Measurements from ENCODE around the gene MYH9. TPM values are rescaled to one million over a fixed set of nuclear protein-coding genes. Genes with fewer than 3 reads are reported as not detected.

Gene MYH9
- total RNA-seq, 4 donors from 2014 or later = 361 to 406 (median 386) TPM

DNA sequence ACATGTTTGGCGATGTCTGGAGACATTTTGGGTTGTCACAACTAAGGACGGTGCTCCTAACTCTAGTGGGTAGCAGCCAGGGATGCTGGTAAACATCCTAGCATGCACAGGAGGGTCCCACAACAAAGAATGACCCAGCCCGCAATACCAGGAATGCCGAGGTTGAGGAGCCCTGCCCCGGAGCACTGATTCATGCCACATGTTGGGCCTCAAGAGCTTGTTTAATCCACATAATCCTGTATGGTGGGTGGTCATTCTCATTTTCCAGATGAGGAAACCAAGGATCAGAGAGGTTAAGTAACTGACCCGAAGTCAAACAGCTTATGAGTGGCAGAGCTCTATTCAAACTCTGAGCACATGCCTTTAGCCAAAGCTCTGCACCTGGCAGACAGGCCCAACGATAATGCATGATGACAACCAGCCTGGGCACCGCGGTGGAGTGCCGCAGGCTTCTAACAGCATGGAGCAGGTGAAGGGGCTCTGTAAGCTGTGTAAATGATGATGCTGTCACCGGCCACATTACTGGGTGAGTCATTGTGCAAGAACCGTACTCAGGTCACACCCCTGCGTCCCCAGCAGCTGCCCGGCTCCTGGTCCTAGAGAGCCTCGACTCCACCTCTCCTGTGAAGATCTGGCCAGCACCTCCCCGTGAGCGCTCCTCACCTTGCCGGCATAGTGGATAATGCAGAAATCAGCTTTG lies 76.2 kb downstream of the MYH9 start:
- H3K27ac ChIP-seq = no peak overlapping the region
- H3K9me3 ChIP-seq = no peaks in the 10 kb centered on the region
- no peak overlapping the region for H3K4me3 ChIP-seq
- H3K36me3 ChIP-seq = peaks cover 9 to 98% (median 60%) of the 10 kb centered on the region in 3 donors
- 78 to 85% methylated on average over 14 to 18 of the region's 18 CpGs for WGBS, 2 donors
- H3K27me3 ChIP-seq = no peaks in the 10 kb centered on the region
- no peaks in the 10 kb centered on the region for H3K4me1 ChIP-seq
- no peak for TF ChIP-seq CTCF (IDR thresholded peaks at IDR 0.05)
- no peak for TF ChIP-seq EP300 (IDR thresholded peaks at IDR 0.05)
- TF ChIP-seq POLR2A (IDR thresholded peaks at IDR 0.05) = no peak
- DNase-seq (ENCODE audit: low spot score in 2 of 2) = no peak

DNA sequence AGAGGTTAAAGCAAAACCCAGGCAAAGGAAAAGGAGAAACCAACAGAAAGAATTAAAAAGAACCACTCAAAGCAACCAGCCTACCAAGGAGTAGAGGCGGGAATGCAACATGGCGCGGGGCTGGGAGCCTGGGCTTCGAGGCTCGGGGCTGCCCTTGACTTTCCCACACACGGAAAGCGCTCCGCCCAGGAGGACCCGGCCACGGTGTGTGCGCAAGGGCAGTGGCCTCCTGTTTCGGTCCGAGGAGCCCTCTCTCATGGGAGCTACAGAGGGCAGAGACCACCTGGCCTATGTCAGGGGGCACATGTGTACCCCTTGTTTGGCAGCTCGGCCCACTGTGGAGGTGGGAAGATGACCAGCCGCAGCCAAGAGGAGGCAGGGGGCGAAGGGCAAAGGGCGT lies 78.9 kb downstream of the MYH9 start:
- no peaks in the 10 kb centered on the region for H3K4me1 ChIP-seq
- H3K27me3 ChIP-seq = no peaks in the 10 kb centered on the region
- H3K9me3 ChIP-seq = no peaks in the 10 kb centered on the region
- H3K36me3 ChIP-seq = peaks cover 12 to 100% (median 71%) of the 10 kb centered on the region in 3 donors
- TF ChIP-seq POLR2A (IDR thresholded peaks at IDR 0.05) (no peak), CTCF (IDR thresholded peaks at IDR 0.05) (no peak), EP300 (IDR thresholded peaks at IDR 0.05) (no peak)
- 81 to 87% methylated on average over 17 of the region's 17 CpGs for WGBS, 2 donors
- H3K4me3 ChIP-seq = no peak overlapping the region
- no peak for DNase-seq (ENCODE audit: low spot score in 2 of 2)
- H3K27ac ChIP-seq = no peak overlapping the region

GRCh38 chr22:36306227-36306626 lies 81.5 kb downstream of the MYH9 start:
- H3K4me3 ChIP-seq = no peak overlapping the region
- TF ChIP-seq POLR2A (IDR thresholded peaks at IDR 0.05) = no peak
- TF ChIP-seq EP300 (IDR thresholded peaks at IDR 0.05) = no peak
- no peak for TF ChIP-seq CTCF (IDR thresholded peaks at IDR 0.05)
- peaks cover 13 to 100% (median 60%) of the 10 kb centered on the region in 3 donors for H3K36me3 ChIP-seq
- H3K27me3 ChIP-seq = no peaks in the 10 kb centered on the region
- DNase-seq (ENCODE audit: low spot score in 2 of 2) = no peak
- WGBS, 2 donors = 86 to 90% methylated on average over 16 to 18 of the region's 18 CpGs
- H3K4me1 ChIP-seq = no peaks in the 10 kb centered on the region
- H3K27ac ChIP-seq = no peak overlapping the region
- H3K9me3 ChIP-seq = no peaks in the 10 kb centered on the region

DNA sequence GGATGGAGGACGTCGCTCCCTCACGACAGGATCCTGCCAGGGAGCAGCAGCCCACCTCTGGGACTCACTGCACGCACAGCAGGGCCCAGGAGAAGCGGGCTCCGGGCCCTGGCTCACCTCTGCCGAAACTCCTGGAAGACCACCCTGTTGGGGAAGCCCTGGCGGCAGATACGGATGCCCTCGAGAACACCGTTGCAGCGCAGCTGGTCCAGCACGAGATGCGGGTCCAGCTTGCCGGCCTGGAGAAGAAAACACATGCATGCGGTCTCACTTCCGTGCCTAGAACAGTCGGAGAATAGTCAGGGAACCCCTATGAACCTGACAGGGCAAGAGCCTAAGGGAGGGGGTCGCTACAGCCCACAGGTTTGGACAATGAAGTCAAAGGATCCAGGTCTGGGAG lies 82.0 kb downstream of the MYH9 start:
- no peak overlapping the region for H3K4me3 ChIP-seq
- no peak overlapping the region for H3K27ac ChIP-seq
- no peaks in the 10 kb centered on the region for H3K9me3 ChIP-seq
- H3K4me1 ChIP-seq = no peaks in the 10 kb centered on the region
- no peak for TF ChIP-seq CTCF (IDR thresholded peaks at IDR 0.05)
- no peak for TF ChIP-seq EP300 (IDR thresholded peaks at IDR 0.05)
- no peak for TF ChIP-seq POLR2A (IDR thresholded peaks at IDR 0.05)
- no peak for DNase-seq (ENCODE audit: low spot score in 2 of 2)
- H3K27me3 ChIP-seq = no peaks in the 10 kb centered on the region
- 90 to 91% methylated on average over 17 to 18 of the region's 19 CpGs for WGBS, 2 donors
- H3K36me3 ChIP-seq = peaks cover 11 to 100% (median 60%) of the 10 kb centered on the region in 3 donors

DNA sequence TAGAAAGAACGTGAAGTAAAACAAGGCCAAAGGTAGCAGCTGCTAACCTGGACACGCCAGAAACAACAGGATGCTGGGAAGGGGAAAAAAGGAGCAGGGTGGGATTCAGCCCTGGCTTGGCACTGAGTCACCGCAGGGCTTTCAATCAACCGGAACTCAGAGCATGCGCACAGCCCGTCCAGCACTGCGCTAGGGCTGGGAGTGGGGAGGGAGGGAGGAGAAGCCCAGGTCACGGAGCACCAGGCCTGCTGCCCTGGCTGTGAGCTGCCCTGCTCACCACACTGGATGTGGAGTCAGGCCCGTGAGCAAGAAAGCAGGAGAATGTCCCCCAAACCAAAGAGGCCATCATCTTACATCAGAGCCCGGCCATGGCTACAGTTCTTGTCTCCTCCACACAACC lies 83.3 kb downstream of the MYH9 start:
- Histone ChIP-seq H3K27ac (no peak overlapping the region), H3K36me3 (peaks cover 12 to 100% (median 68%) of the 10 kb centered on the region in 3 donors), H3K4me1 (no peaks in the 10 kb centered on the region), H3K27me3 (no peaks in the 10 kb centered on the region), H3K9me3 (no peaks in the 10 kb centered on the region), H3K4me3 (no peak overlapping the region)
- WGBS, 2 donors = 71 to 72% methylated on average over 8 to 10 of the region's 10 CpGs
- TF ChIP-seq EP300 (IDR thresholded peaks at IDR 0.05) = no peak
- TF ChIP-seq CTCF (IDR thresholded peaks at IDR 0.05) = no peak
- no peak for TF ChIP-seq POLR2A (IDR thresholded peaks at IDR 0.05)
- no peak for DNase-seq (ENCODE audit: low spot score in 2 of 2)
